B cell (primary cell): Measurements from ENCODE around the gene RBKS. TPM values are rescaled to one million over a fixed set of nuclear protein-coding genes. Genes with fewer than 3 reads are reported as not detected.

Source experiments
- ATAC-seq: fragments of 200-7000 bp; cut with Tn5 transposase; one replicate; pipeline ENCODE4 v1.10.0; 2021; ENCODE audit warnings: low read depth, mild to moderate bottlenecking, moderate number of reproducible peaks, moderate library complexity
- CTCF ChIA-PET: fragments of 350-600 bp; sonication (Branson Sonifier 250); formaldehyde crosslinking; loops from one replicate; lab custom pipeline; 2021; ENCODE audit warnings: antibody characterized with exemption, inconsistent platforms; lab: Charles Lee
- POLR2A ChIA-PET: fragments of 350-600 bp; sonication (Branson Sonifier 250); formaldehyde crosslinking; loops from one replicate; lab custom pipeline; 2021; ENCODE audit warnings: antibody characterized with exemption; lab: Charles Lee
- DNase-seq: peaks from one replicate; pipeline ENCODE4 v3.0.0; 2013
- H2AFZ ChIP-seq: 2 replicates; pipeline ENCODE4 v1.6.1; 2012; ENCODE audit warnings: mild to moderate bottlenecking, low read depth, low read length; ENCODE audit not compliant: insufficient read depth, poor library complexity, severe bottlenecking
- H3K27ac ChIP-seq, 2 donors: 1 replicate in 1 of 2; 2 replicates in 1 of 2; pipeline ENCODE4 v1.5.1; 2012 to 2013; ENCODE audit warnings: low read length in 2 of 2, mild to moderate bottlenecking in 2 of 2, moderate library complexity in 1 of 2
- H3K27me3 ChIP-seq, 4 experiments: fragments of 200-600 bp in 1 of 4; sonication (generic) in 1 of 4; replicated peaks in 1 of 4; 1 replicate in 2 of 4; 2 replicates in 2 of 4; pipeline versions ENCODE4 v1.6.1 to v1.7.0; 2013 to 2016; ENCODE audit warnings: low read length in 3 of 4, mild to moderate bottlenecking in 2 of 4, mixed read lengths in 1 of 4, moderate library complexity in 1 of 4; ENCODE audit not compliant: insufficient read depth in 4 of 4, control insufficient read depth in 3 of 4; ENCODE audit errors: control extremely low read depth in 1 of 4
- H3K36me3 ChIP-seq, 2 experiments: replicated peaks in 1 of 2; 1 replicate in 1 of 2; 2 replicates in 1 of 2; pipeline versions ENCODE4 v1.6.1 to v1.7.1; 2013; ENCODE audit warnings: low read length in 1 of 2; ENCODE audit not compliant: insufficient read depth in 2 of 2, control insufficient read depth in 1 of 2; ENCODE audit errors: control extremely low read depth in 1 of 2, extremely low read depth in 1 of 2
- H3K4me1 ChIP-seq, 2 donors: fragments of 200-600 bp in 1 of 2; sonication (generic) in 1 of 2; 1 replicate in 1 of 2; 2 replicates in 1 of 2; pipeline versions ENCODE4 v1.5.1 to v1.6.1; 2013 to 2017; ENCODE audit warnings: low read length in 2 of 2; ENCODE audit not compliant: control insufficient read depth in 2 of 2, insufficient read depth in 2 of 2
- H3K4me2 ChIP-seq: replicated peaks from 2 replicates; pipeline ENCODE3; 2012; ENCODE audit warnings: mild to moderate bottlenecking, low read depth, low read length; ENCODE audit not compliant: poor library complexity, severe bottlenecking
- H3K4me3 ChIP-seq, 5 experiments: fragments of 200-600 bp in 1 of 5; sonication (generic) in 1 of 5; 1 replicate in 3 of 5; 2 replicates in 2 of 5; pipeline versions ENCODE4 v1.5.1 to v1.7.0; 2011 to 2016; ENCODE audit warnings: low read length in 4 of 5, mild to moderate bottlenecking in 4 of 5, low read depth in 2 of 5, control low read depth in 1 of 5, moderate library complexity in 1 of 5; ENCODE audit not compliant: insufficient read depth in 1 of 5; ENCODE audit errors: control extremely low read depth in 1 of 5, extremely low read depth in 1 of 5
- H3K79me2 ChIP-seq: fragments of 200-600 bp; sonication (generic); one replicate; pipeline ENCODE4 v1.6.0; 2016; ENCODE audit warnings: low read length; ENCODE audit not compliant: control insufficient read depth, insufficient read depth
- H3K9ac ChIP-seq: fragments of 200-600 bp; sonication (generic); 2 replicates; pipeline ENCODE4 v1.6.1; 2017; ENCODE audit warnings: mild to moderate bottlenecking, low read length, moderate library complexity
- H3K9me3 ChIP-seq, 3 donors: one replicate each; pipeline versions ENCODE4 v1.6.1 to v1.7.1; 2013; ENCODE audit warnings: low read length in 2 of 3; ENCODE audit not compliant: control insufficient read depth in 2 of 3, insufficient read depth in 1 of 3; ENCODE audit errors: control extremely low read depth in 1 of 3
- H4K20me1 ChIP-seq: 2 replicates; pipeline ENCODE4 v1.6.0; 2012; ENCODE audit warnings: mild to moderate bottlenecking, low read length; ENCODE audit not compliant: insufficient read depth, control insufficient read depth, poor library complexity, severe bottlenecking
- H3K27ac Mint-ChIP-seq: one replicate; pipeline ENCODE4 v1.8.0; 2021; ENCODE audit warnings: mixed read lengths
- H3K27me3 Mint-ChIP-seq: one replicate; pipeline ENCODE4 v1.8.0; 2021; ENCODE audit warnings: mixed read lengths
- H3K4me1 Mint-ChIP-seq: one replicate; pipeline ENCODE4 v1.8.0; 2021; ENCODE audit warnings: mixed read lengths
- H3K4me3 Mint-ChIP-seq: one replicate; pipeline ENCODE4 v1.8.0; 2021; ENCODE audit warnings: mixed read lengths
- H3K9me3 Mint-ChIP-seq: one replicate; pipeline ENCODE4 v1.8.0; 2022; ENCODE audit warnings: mixed read lengths; ENCODE audit not compliant: insufficient read depth
- CTCF ChIP-seq: fragments of 200-600 bp; IDR thresholded peaks from one replicate; pipeline ENCODE4 v1.8.0; 2022; ENCODE audit warnings: antibody characterized with exemption, mild to moderate bottlenecking
- EZH2 ChIP-seq: IDR thresholded peaks from 2 replicates; pipeline ENCODE4 v1.6.1; 2012; ENCODE audit warnings: borderline replicate concordance, low read depth, mild to moderate bottlenecking, moderate library complexity, low read length; ENCODE audit not compliant: insufficient read depth, poor library complexity, severe bottlenecking
- WGBS: methylation state at CpG from one replicate; pipeline ENCODE4 v1.1.5; 2013; ENCODE audit warnings: missing lambda C conversion rate; ENCODE audit not compliant: insufficient coverage; 5-methylcytosine and 5-hydroxymethylcytosine counted together
- intact Hi-C: fragments of 100-400 bp; cut with micrococcal nuclease; formaldehyde crosslinking; loops from one replicate; pipeline ENCODE4 v1.10.0; 2022
- polyA plus RNA-seq: library from polyadenylated mRNA; depleted of rRNA; stranded (reverse); fragments of >200 nt; gene quantifications from 2 replicates; pipeline ENCODE4 v1.2.3, GENCODE V29; 2012
- total RNA-seq, 2 donors: library from RNA; stranded (reverse); fragments of 120-200 nt in 1 of 2; gene quantifications; 1 replicate in 1 of 2; 2 replicates in 1 of 2; pipeline versions ENCODE4 v1.2.3 to v1.2.4, GENCODE V29; 2013 to 2022

RBKS gene
- total and polyA plus RNA-seq, 2 donors (not counting 1 experiment from before 2014, with no cell fraction given) = 6.4 to 9.2 TPM

GRCh38 chr2:27736031-27736889 lies 153.9 kb downstream of the RBKS start:
- intact Hi-C loops = no loop called here
- no peak overlapping the region for H3K27ac ChIP-seq
- H3K9me3 Mint-ChIP-seq = no peaks in the 10 kb centered on the region
- peak overlapping the region; percentile 75 for H3K4me2 ChIP-seq
- H3K36me3 ChIP-seq = no peaks in the 10 kb centered on the region
- peaks cover 33% of the 10 kb centered on the region for H3K27me3 Mint-ChIP-seq
- no peaks in the 10 kb centered on the region for H4K20me1 ChIP-seq
- ChIA-PET POLR2A (no interaction called here), CTCF (interaction anchor here (0.8 to 2.1 kb wide), 3 partner anchors 13 to 33 kb away, joined by 3 to 6 read pairs (median 6); no protein-coding TSS in a partner anchor)
- TF ChIP-seq EZH2 = no peak
- no peak for TF ChIP-seq CTCF
- H2AFZ ChIP-seq = peak overlapping the region; percentile 69
- H3K9me3 ChIP-seq = peaks cover 0 to 17% (median 3%) of the 10 kb centered on the region in 3 donors
- no peak overlapping the region for H3K27ac Mint-ChIP-seq
- ATAC-seq (no peak), DNase-seq (no peak)
- peaks cover 0 to 25% (median 7%) of the 10 kb centered on the region in 4 experiments for H3K27me3 ChIP-seq
- H3K4me1 ChIP-seq = peaks cover 11 to 14% of the 10 kb centered on the region in 2 donors
- H3K4me3 ChIP-seq = peak overlapping the region in 2 of 5 experiments; percentile 36 to 38
- peak overlapping the region; percentile 47 for H3K9ac ChIP-seq
- no peaks in the 10 kb centered on the region for H3K79me2 ChIP-seq
- 92% methylated on average over 7 of the region's 10 CpGs for WGBS
- peaks cover 3% of the 10 kb centered on the region for H3K4me1 Mint-ChIP-seq
- H3K4me3 Mint-ChIP-seq = peak overlapping the region; percentile 64
